T-cell (primary cell): ENCODE data around the gene IQSEC1. TPM values are rescaled to one million over a fixed set of nuclear protein-coding genes. Genes with fewer than 3 reads are reported as not detected.

ENCODE experiments used
- ATAC-seq, 4 experiments: fragments of 200-7000 bp in 3 of 4; fragments of 150-1000 bp in 1 of 4; cut with Tn5 transposase; replicated peaks in 1 of 4; 1 replicate in 3 of 4; 2 replicates in 1 of 4; pipeline ENCODE4 v1.10.0; 2021; ENCODE audit warnings: moderate library complexity in 3 of 4, mild to moderate bottlenecking in 2 of 4, moderate number of reproducible peaks in 1 of 4
- CTCF ChIA-PET, 2 donors: fragments of 300-600 bp; sonication (Branson Sonifier 250); formaldehyde crosslinking; loops; one replicate each; lab custom pipeline; 2022; ENCODE audit warnings: antibody characterized with exemption in 2 of 2; lab: Charles Lee
- POLR2A ChIA-PET, 2 donors: fragments of 300-600 bp; sonication (Branson Sonifier 250); formaldehyde crosslinking; loops; one replicate each; lab custom pipeline; 2022; ENCODE audit warnings: antibody characterized with exemption in 2 of 2; lab: Charles Lee
- DNase-seq, 35 experiments: peaks; one replicate each; pipeline versions ENCODE4 v3.0.0 to v3.0.0-alpha.2; 2013 to 2023
- H3K27ac ChIP-seq: one replicate; pipeline ENCODE4 v1.5.1; 2013; ENCODE audit warnings: low read length
- H3K27me3 ChIP-seq, 2 experiments: replicated peaks in 1 of 2; 1 replicate in 1 of 2; 2 replicates in 1 of 2; pipeline versions ENCODE4 v1.6.1 to v1.7.0; 2013; ENCODE audit warnings: low read length in 1 of 2, mixed read lengths in 1 of 2; ENCODE audit not compliant: control insufficient read depth in 2 of 2, insufficient read depth in 2 of 2; ENCODE audit errors: extremely low read depth in 1 of 2
- H3K36me3 ChIP-seq, 2 donors: 1 replicate in 1 of 2; 2 replicates in 1 of 2; pipeline versions ENCODE4 v1.6.1 to v1.7.0; 2013; ENCODE audit warnings: low read length in 1 of 2; ENCODE audit not compliant: control insufficient read depth in 2 of 2, insufficient read depth in 1 of 2; ENCODE audit errors: extremely low read depth in 1 of 2
- H3K4me1 ChIP-seq, 2 experiments: 1 replicate in 1 of 2; 2 replicates in 1 of 2; pipeline versions ENCODE4 v1.6.1 to v1.7.0; 2013; ENCODE audit warnings: low read length in 2 of 2, mixed read lengths in 1 of 2; ENCODE audit not compliant: insufficient read depth in 2 of 2, control insufficient read depth in 1 of 2; ENCODE audit errors: extremely low read depth in 1 of 2
- H3K4me3 ChIP-seq, 2 donors: 1 replicate in 1 of 2; 2 replicates in 1 of 2; pipeline versions ENCODE4 v1.5.1 to v1.7.0; 2013; ENCODE audit warnings: mild to moderate bottlenecking in 2 of 2, low read length in 1 of 2, moderate library complexity in 1 of 2; ENCODE audit not compliant: control insufficient read depth in 1 of 2; ENCODE audit errors: extremely low read depth in 1 of 2
- H3K9me3 ChIP-seq: 2 replicates; pipeline ENCODE4 v1.7.0; 2013
- H3K27ac Mint-ChIP-seq, 2 donors: one replicate each; pipeline ENCODE4 v1.8.0; 2020 to 2021; ENCODE audit warnings: mild to moderate bottlenecking in 2 of 2, mixed read lengths in 2 of 2
- H3K27me3 Mint-ChIP-seq, 2 donors: one replicate each; pipeline ENCODE4 v1.8.0; 2021 to 2022; ENCODE audit warnings: mixed read lengths in 2 of 2
- H3K36me3 Mint-ChIP-seq: one replicate; pipeline ENCODE4 v1.8.0; 2021; ENCODE audit warnings: mixed read lengths
- H3K4me1 Mint-ChIP-seq, 3 donors: one replicate each; pipeline ENCODE4 v1.8.0; 2020 to 2022; ENCODE audit warnings: mixed read lengths in 3 of 3, mild to moderate bottlenecking in 1 of 3
- H3K4me3 Mint-ChIP-seq, 3 donors: one replicate each; pipeline ENCODE4 v1.8.0; 2020 to 2022; ENCODE audit warnings: mild to moderate bottlenecking in 3 of 3, mixed read lengths in 3 of 3, moderate library complexity in 3 of 3
- H3K9me3 Mint-ChIP-seq, 3 donors: one replicate each; pipeline ENCODE4 v1.8.0; 2020 to 2022; ENCODE audit warnings: mixed read lengths in 3 of 3
- WGBS: methylation state at CpG from one replicate; pipeline ENCODE4 v1.1.5; 2013; ENCODE audit warnings: missing lambda C conversion rate; ENCODE audit not compliant: insufficient coverage; 5-methylcytosine and 5-hydroxymethylcytosine counted together
- total RNA-seq, 35 experiments: library from RNA in 6 of 35; stranded (reverse) in 6 of 35; fragments of 120-200 nt in 1 of 35; gene quantifications; one replicate each; pipeline versions ENCODE4 v1.2.1 to v1.2.4 and lab custom pipeline; 2013 to 2026

IQSEC1 gene
- total RNA-seq, 5 donors from 2014 or later (not counting 1 experiment from before 2014, with no cell fraction given) = 73.7 to 113 (median 86.9) TPM

- peaks cover 8 to 29% of the 10 kb centered on the region in 2 donors for H3K27me3 Mint-ChIP-seq
- Histone ChIP-seq H3K36me3 (no peaks in the 10 kb centered on the region), H3K27me3 (peaks cover 0 to 48% of the 10 kb centered on the region in 2 experiments), H3K4me1 (peaks cover 12 to 61% of the 10 kb centered on the region in 2 experiments), H3K27ac (no peak overlapping the region), H3K9me3 (no peaks in the 10 kb centered on the region), H3K4me3 (peak overlapping the region in 1 of 2 donors; percentile 9)
- H3K36me3 Mint-ChIP-seq = no peaks in the 10 kb centered on the region
- H3K9me3 Mint-ChIP-seq = no peaks in the 10 kb centered on the region
- peak in 3 of 4 experiments; percentile 36 to 54 (median 44) for ATAC-seq
- WGBS = 42% methylated on average over 20 of the region's 38 CpGs
- H3K4me1 Mint-ChIP-seq = peaks cover 34 to 53% (median 36%) of the 10 kb centered on the region in 3 donors
- H3K27ac Mint-ChIP-seq = peak overlapping the region in 1 of 2 donors; percentile 63
- CTCF ChIA-PET = no interaction called here
- DNase-seq = peak in 1 of 35 experiments; percentile 9
- POLR2A ChIA-PET = no interaction called here
- peak overlapping the region; percentile 72 to 82 (median 80) for H3K4me3 Mint-ChIP-seq
These were observed 466 bp downstream of the IQSEC1 start for GRCh38 chr3:13072600-13073325.

GRCh38 chr3:13072239-13072599 is 1.0 kb downstream of the IQSEC1 start:
- peaks cover 0 to 45% of the 10 kb centered on the region in 2 experiments for H3K27me3 ChIP-seq
- H3K36me3 Mint-ChIP-seq = no peaks in the 10 kb centered on the region
- H3K9me3 ChIP-seq = no peaks in the 10 kb centered on the region
- DNase-seq = peak in 1 of 35 experiments; percentile 19
- no peaks in the 10 kb centered on the region for H3K9me3 Mint-ChIP-seq
- H3K27me3 Mint-ChIP-seq = peaks cover 8 to 27% of the 10 kb centered on the region in 2 donors
- H3K27ac ChIP-seq = no peak overlapping the region
- no peak for ATAC-seq
- ChIA-PET CTCF (no interaction called here), POLR2A (no interaction called here)
- H3K4me3 Mint-ChIP-seq = peak overlapping the region in 2 of 3 donors; percentile 80 to 82
- peaks cover 10 to 59% of the 10 kb centered on the region in 2 experiments for H3K4me1 ChIP-seq
- H3K4me3 ChIP-seq = no peak overlapping the region
- H3K4me1 Mint-ChIP-seq = peaks cover 33 to 50% (median 34%) of the 10 kb centered on the region in 3 donors
- H3K27ac Mint-ChIP-seq = no peak overlapping the region
- WGBS = 78% methylated on average over 14 of the region's 14 CpGs
- H3K36me3 ChIP-seq = no peaks in the 10 kb centered on the region

GRCh38 chr3:13071695-13072094 is 1.5 kb downstream of the IQSEC1 start:
- DNase-seq (no peak), ATAC-seq (no peak)
- Histone ChIP-seq H3K4me1 (peaks cover 10 to 59% of the 10 kb centered on the region in 2 experiments), H3K9me3 (no peaks in the 10 kb centered on the region), H3K4me3 (no peak overlapping the region), H3K36me3 (no peaks in the 10 kb centered on the region), H3K27ac (no peak overlapping the region), H3K27me3 (peaks cover 0 to 45% of the 10 kb centered on the region in 2 experiments)
- H3K4me1 Mint-ChIP-seq = peaks cover 33 to 53% (median 38%) of the 10 kb centered on the region in 3 donors
- no peak overlapping the region for H3K27ac Mint-ChIP-seq
- 80% methylated on average over 8 of the region's 13 CpGs for WGBS
- ChIA-PET CTCF (interaction anchor here in 1 of 2 donors (0.6 kb wide), 1 partner anchor 21 kb away, joined by 6 read pairs; no protein-coding TSS in a partner anchor), POLR2A (no interaction called here)
- H3K4me3 Mint-ChIP-seq = peak overlapping the region in 1 of 3 donors; percentile 20
- peaks cover 8 to 25% of the 10 kb centered on the region in 2 donors for H3K27me3 Mint-ChIP-seq
- H3K36me3 Mint-ChIP-seq = no peaks in the 10 kb centered on the region
- no peaks in the 10 kb centered on the region for H3K9me3 Mint-ChIP-seq

GRCh38 chr3:13070391-13071070 is 2.7 kb downstream of the IQSEC1 start:
- DNase-seq (no peak), ATAC-seq (no peak)
- H3K4me1 Mint-ChIP-seq = peaks cover 36 to 62% (median 49%) of the 10 kb centered on the region in 3 donors
- no peaks in the 10 kb centered on the region for H3K36me3 Mint-ChIP-seq
- H3K27me3 ChIP-seq = peaks cover 0 to 35% of the 10 kb centered on the region in 2 experiments
- H3K36me3 ChIP-seq = no peaks in the 10 kb centered on the region
- POLR2A ChIA-PET = interaction anchor here in 1 of 2 donors (0.5 to 0.6 kb wide), 2 partner anchors 89 to 283 kb away, joined by 3 to 4 read pairs; no protein-coding TSS in a partner anchor
- no peak overlapping the region for H3K4me3 ChIP-seq
- no peaks in the 10 kb centered on the region for H3K9me3 ChIP-seq
- WGBS = 79% methylated on average over 7 of the region's 11 CpGs
- peak overlapping the region; percentile 52 for H3K27ac ChIP-seq
- no peaks in the 10 kb centered on the region for H3K9me3 Mint-ChIP-seq
- H3K4me3 Mint-ChIP-seq = peak overlapping the region in 1 of 3 donors; percentile 58
- peak overlapping the region; percentile 78 to 80 for H3K27ac Mint-ChIP-seq
- peaks cover 7 to 19% of the 10 kb centered on the region in 2 donors for H3K27me3 Mint-ChIP-seq
- H3K4me1 ChIP-seq = peaks cover 10 to 59% of the 10 kb centered on the region in 2 experiments
- CTCF ChIA-PET = no interaction called here

- Histone ChIP-seq H3K4me3 (no peak overlapping the region), H3K9me3 (no peaks in the 10 kb centered on the region), H3K27me3 (peaks cover 0 to 27% of the 10 kb centered on the region in 2 experiments), H3K4me1 (peaks cover 10 to 59% of the 10 kb centered on the region in 2 experiments), H3K27ac (peak overlapping the region; percentile 52), H3K36me3 (no peaks in the 10 kb centered on the region)
- ChIA-PET CTCF (no interaction called here), POLR2A (interaction anchor here in 1 of 2 donors (0.5 kb wide), 1 partner anchor 76 kb away, joined by 5 read pairs; no protein-coding TSS in a partner anchor)
- Mint-ChIP-seq H3K4me3 (peak overlapping the region in 2 of 3 donors; percentile 13 to 58), H3K4me1 (peaks cover 36 to 66% (median 50%) of the 10 kb centered on the region in 3 donors), H3K27ac (peak overlapping the region; percentile 84 to 88), H3K9me3 (no peaks in the 10 kb centered on the region), H3K36me3 (no peaks in the 10 kb centered on the region), H3K27me3 (peaks cover 5 to 12% of the 10 kb centered on the region in 2 donors)
- no CpG with 5 or more reads among the region's 4 CpGs for WGBS
- ATAC-seq = peak; percentile 43 to 86 (median 68)
- peak in 34 of 35 experiments; percentile 16 to 69 (median 43) for DNase-seq
These were observed 3.7 kb downstream of the IQSEC1 start for GRCh38 chr3:13069495-13069894.
